H7 (cell line): Measurements from ENCODE around the gene OR2A5. TPM values are rescaled to one million over a fixed set of nuclear protein-coding genes. Genes with fewer than 3 reads are reported as not detected.

Experiments
- DNase-seq: peaks from one replicate; pipeline ENCODE4 v3.0.0; 2012
- H3K27me3 ChIP-seq: 2 replicates; pipeline ENCODE4 v1.6.0; 2011; ENCODE audit warnings: mild to moderate bottlenecking, low read length; ENCODE audit not compliant: control insufficient read depth, insufficient read depth
- H3K36me3 ChIP-seq: replicated peaks from 2 replicates; pipeline ENCODE4 v1.5.1; 2011; ENCODE audit warnings: low read length; ENCODE audit not compliant: control insufficient read depth, insufficient read depth
- H3K4me3 ChIP-seq: 2 replicates; pipeline ENCODE4 v1.5.1; 2011; ENCODE audit warnings: low read depth, mild to moderate bottlenecking, control low read depth, low read length, moderate library complexity; ENCODE audit not compliant: insufficient read depth
- total RNA-seq: library from RNA; depleted of rRNA; stranded (reverse); fragments of >200 nt; shearing (Covaris generic); gene quantifications from 2 replicates; pipeline ENCODE4 v1.2.3, GENCODE V29; 2014

Gene OR2A5
- total RNA-seq, 1 experiment from 2014 or later, result not detected

DNA sequence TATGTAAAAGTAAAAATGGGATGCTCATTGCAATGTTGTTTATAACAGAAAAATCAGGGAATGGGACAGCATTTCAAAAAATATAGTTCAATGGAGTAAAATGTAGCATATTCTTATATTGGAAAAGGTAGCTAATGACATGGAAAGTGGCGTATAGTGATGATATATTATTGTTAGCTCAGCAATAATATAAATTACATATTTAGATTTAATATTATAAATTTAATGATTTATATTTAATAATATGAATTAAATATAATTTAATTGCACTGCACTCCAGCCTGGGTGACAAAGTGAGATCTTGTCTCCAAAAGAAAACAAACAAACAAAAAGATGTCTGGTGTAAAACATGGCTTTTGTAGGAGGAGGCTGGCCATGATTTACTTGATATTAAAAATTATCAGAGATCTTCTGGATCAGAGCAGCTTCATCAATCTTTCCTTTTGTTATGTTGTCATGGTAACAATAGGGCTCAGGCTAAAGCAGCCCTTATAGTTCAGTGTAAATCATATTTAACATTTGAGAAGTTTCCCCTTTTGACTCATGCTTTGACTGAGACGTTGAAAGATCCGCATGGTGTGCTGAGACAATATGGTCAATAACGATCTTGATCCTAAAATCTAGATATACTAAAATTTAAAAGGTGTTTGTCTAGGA lies 25.4 kb upstream of the OR2A5 start:
- Histone ChIP-seq H3K27me3 (no peaks in the 10 kb centered on the region), H3K36me3 (no peaks in the 10 kb centered on the region), H3K4me3 (no peak overlapping the region)
- DNase-seq, result no peak

DNA sequence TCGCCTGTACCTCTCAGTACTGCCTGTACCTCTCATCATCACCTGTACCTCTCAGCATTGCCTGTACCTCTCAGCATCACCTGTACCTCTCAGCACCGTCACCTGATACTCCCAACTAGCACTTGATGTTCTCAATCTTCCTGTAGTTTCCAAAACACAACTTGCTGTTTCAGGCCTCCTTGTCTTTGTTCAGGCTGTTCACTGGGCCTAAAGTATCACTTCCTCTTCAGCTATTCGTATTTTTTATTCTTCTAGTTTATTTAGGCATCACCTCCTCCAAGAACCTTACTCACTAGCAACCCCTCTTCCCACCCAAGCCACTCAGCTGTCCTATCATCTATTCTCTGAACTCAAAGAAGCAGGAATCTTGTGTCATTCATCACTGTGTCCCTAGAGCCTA lies 24.5 kb upstream of the OR2A5 start:
- H3K36me3 ChIP-seq, result no peaks in the 10 kb centered on the region
- DNase-seq, result no peak
- H3K27me3 ChIP-seq, result no peaks in the 10 kb centered on the region
- H3K4me3 ChIP-seq, result no peak overlapping the region

DNA sequence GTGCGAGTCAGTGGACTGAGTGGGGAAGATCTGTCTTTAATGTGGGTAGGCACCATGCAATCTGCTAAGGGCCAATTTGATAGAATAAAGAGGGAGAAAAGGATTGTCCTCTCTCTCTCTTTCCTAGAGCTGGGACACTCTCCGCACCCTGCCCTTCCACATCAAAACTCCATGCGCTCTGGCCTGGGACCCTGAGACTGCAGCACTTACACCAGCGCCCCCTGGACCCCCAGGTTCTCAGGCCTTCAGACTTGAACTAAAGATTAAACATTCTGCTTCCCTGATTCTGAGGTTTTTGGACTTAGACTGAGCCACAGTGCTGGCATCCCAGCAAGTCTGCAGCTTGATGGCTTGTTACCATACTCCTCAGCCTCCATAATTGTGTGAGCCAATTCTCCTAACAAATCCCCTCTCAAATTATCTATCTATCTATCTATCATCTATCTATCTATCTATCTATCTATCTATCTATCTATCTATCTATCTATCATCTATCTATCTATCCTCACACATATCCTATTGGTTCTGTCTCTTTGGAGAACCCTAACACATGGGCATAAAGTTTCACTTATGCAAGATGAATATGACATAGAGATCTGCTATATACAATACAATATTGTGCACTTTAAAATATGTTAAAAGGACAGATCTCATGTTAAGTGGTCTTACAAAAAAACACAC lies 22.4 kb upstream of the OR2A5 start:
- no peak for DNase-seq
- no peaks in the 10 kb centered on the region for H3K36me3 ChIP-seq
- H3K27me3 ChIP-seq, result no peaks in the 10 kb centered on the region
- H3K4me3 ChIP-seq, result no peak overlapping the region

- Histone ChIP-seq H3K27me3 (no peaks in the 10 kb centered on the region), H3K36me3 (no peaks in the 10 kb centered on the region), H3K4me3 (no peak overlapping the region)
- no peak for DNase-seq
These were observed 21.7 kb upstream of the OR2A5 start for GRCh38 chr7:144027070-144027469.

DNA sequence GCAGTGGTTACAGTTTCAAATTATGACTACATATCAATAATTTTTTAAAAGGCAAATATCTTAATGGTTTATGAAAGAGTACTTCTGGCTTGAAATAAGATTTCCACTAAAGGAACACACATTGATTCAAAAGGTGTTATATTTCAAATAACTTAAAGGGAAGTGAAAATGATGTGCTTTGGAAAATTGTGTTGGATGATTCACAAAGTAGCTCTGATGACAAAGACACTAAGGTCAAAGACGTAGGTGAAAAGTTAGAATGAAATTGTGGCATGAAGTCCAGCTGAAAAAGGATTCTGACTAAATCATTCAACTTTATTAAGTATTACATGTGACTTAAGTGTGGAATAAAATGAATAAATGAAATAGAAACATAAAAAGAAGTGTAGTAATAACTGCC lies 20.8 kb upstream of the OR2A5 start:
- Histone ChIP-seq H3K36me3 (no peaks in the 10 kb centered on the region), H3K4me3 (no peak overlapping the region), H3K27me3 (no peaks in the 10 kb centered on the region)
- no peak for DNase-seq

DNA sequence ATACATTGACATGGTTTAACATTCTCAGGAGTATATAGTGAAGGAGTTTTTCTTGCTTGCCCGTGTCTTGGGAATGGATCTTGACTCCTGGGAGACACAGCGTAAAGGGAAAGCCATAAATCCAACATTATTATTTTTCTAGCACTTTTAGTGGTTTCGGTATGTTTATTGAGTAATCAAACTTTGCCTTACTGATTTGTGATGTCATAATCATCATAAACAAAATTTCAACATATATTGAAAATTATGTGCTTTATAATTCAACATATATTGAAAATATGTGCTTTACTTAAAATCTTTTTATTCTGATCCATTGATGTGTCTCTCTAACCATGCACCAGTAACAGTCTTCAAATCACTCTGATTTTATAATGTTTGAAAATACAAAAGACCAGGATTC lies 20.2 kb upstream of the OR2A5 start:
- Histone ChIP-seq H3K4me3 (no peak overlapping the region), H3K36me3 (no peaks in the 10 kb centered on the region), H3K27me3 (no peaks in the 10 kb centered on the region)
- no peak for DNase-seq

DNA sequence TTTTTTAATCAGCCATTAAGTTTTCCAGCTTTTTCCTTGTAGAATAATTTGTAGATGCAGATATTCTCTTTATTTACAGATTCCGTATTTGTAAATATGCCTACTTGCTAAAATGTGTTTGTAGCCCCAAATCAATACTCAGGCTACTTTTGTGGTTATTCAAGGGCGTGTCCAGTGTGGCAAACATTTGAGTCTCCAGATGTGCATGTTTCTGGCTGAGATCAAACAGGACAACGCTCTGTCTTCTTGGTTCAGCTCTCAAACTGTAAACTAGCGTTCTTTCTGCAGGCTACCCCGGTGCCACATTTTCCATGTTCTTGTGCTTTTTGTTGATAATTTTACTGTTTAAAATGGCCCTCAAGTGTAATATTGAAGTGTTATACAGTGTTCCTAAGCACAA lies 16.2 kb upstream of the OR2A5 start:
- Histone ChIP-seq H3K4me3 (no peak overlapping the region), H3K36me3 (no peaks in the 10 kb centered on the region), H3K27me3 (no peaks in the 10 kb centered on the region)
- no peak for DNase-seq

GRCh38 chr7:144032985-144033709 lies 15.6 kb upstream of the OR2A5 start:
- Histone ChIP-seq H3K27me3 (no peaks in the 10 kb centered on the region), H3K4me3 (no peak overlapping the region), H3K36me3 (no peaks in the 10 kb centered on the region)
- DNase-seq, result no peak

DNA sequence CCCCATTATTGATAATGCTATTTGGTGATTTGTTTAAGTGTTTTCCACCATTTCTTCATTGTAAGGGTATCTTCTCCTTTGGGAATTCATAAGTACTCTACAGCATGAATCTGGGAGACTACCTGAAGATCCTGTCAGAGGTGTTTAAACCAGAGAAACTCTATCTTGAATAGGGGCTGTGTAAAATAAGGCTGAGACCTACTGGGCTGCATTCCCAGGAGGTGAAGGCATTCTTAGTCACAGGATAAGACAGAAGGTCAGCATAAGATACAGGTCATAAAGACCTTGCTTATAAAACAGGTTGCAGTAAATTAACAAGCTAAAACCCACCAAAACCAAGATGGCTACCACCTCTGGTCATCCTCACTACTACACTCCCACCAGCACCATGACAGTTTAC lies 13.4 kb upstream of the OR2A5 start:
- no peaks in the 10 kb centered on the region for H3K27me3 ChIP-seq
- DNase-seq, result no peak
- H3K4me3 ChIP-seq, result no peak overlapping the region
- no peaks in the 10 kb centered on the region for H3K36me3 ChIP-seq

GRCh38 chr7:144036302-144036885 lies 12.4 kb upstream of the OR2A5 start:
- DNase-seq, result no peak
- H3K27me3 ChIP-seq, result no peaks in the 10 kb centered on the region
- H3K4me3 ChIP-seq, result no peak overlapping the region

GRCh38 chr7:144037414-144038035 lies 11.2 kb upstream of the OR2A5 start:
- no peak overlapping the region for H3K4me3 ChIP-seq
- H3K36me3 ChIP-seq, result no peaks in the 10 kb centered on the region
- no peak for DNase-seq
- H3K27me3 ChIP-seq, result no peaks in the 10 kb centered on the region

More at GRCh38 chr7:144036302-144036885, 12.4 kb upstream of the OR2A5 start:
- no peaks in the 10 kb centered on the region for H3K36me3 ChIP-seq

DNA sequence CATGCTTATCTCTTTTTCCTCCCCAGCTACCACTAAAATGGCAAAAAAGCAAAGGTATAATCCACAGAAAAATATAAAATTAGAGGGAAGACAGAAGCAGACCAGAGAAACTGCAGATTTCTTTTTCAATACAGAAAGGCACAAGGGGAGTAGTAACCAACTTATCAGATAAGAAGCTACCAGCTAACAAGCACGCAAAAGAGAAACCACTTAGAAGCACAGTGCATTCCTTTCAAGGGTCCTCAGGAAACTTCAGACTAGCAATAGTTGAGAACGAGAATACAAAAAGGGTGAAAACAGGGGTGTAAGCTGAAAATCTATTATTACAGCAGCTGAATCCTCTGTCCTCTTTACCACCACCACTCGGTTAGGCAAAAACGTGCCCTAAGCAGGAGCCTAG lies 9.9 kb upstream of the OR2A5 start:
- H3K36me3 ChIP-seq, result no peaks in the 10 kb centered on the region
- no peak overlapping the region for H3K4me3 ChIP-seq
- H3K27me3 ChIP-seq, result no peaks in the 10 kb centered on the region
- no peak for DNase-seq

GRCh38 chr7:144049491-144049890 lies 743 bp downstream of the OR2A5 start:
- Histone ChIP-seq H3K36me3 (no peaks in the 10 kb centered on the region), H3K27me3 (no peaks in the 10 kb centered on the region), H3K4me3 (no peak overlapping the region)
- DNase-seq, result no peak

GRCh38 chr7:144050093-144050492 lies 1.3 kb downstream of the OR2A5 start:
- no peak for DNase-seq
- no peaks in the 10 kb centered on the region for H3K36me3 ChIP-seq

More at GRCh38 chr7:144050093-144050492, 1.3 kb downstream of the OR2A5 start:
- Histone ChIP-seq H3K4me3 (no peak overlapping the region), H3K27me3 (no peaks in the 10 kb centered on the region)
